Measurements from ENCODE around the gene GADD45GIP1. TPM values are rescaled to one million over a fixed set of nuclear protein-coding genes. Genes with fewer than 3 reads are reported as not detected.
"Not testable (repeated sequence)": the region's sequence is repeated elsewhere in the genome, so short reads cannot be mapped to it uniquely, and the experiment has no call there.

Gene GADD45GIP1
- total RNA-seq, 6 experiments from 2014 or later = 34.3 to 54.3 (median 46.9) TPM

GRCh38 chr19:12922959-12923358 is 34.1 kb downstream of the GADD45GIP1 start:
- no peaks in the 10 kb centered on the region for H3K9me3 Mint-ChIP-seq
- H3K27ac Mint-ChIP-seq = no peak overlapping the region
- H3K4me3 Mint-ChIP-seq = no peak overlapping the region
- H3K27me3 Mint-ChIP-seq (ENCODE audit: insufficient read depth) = peaks cover 7% of the 10 kb centered on the region
- no peaks in the 10 kb centered on the region for H3K4me1 Mint-ChIP-seq (ENCODE audit: low read depth)
- no peak for TF ChIP-seq CTCF (IDR thresholded peaks at IDR 0.05)
- no peak for DNase-seq
- H3K36me3 Mint-ChIP-seq (ENCODE audit: low read depth) = peaks cover 19% of the 10 kb centered on the region

- Mint-ChIP-seq H3K27me3 (ENCODE audit: insufficient read depth) (peaks cover 9% of the 10 kb centered on the region), H3K9me3 (no peaks in the 10 kb centered on the region), H3K36me3 (ENCODE audit: low read depth) (peaks cover 12% of the 10 kb centered on the region), H3K27ac (no peak overlapping the region), H3K4me1 (ENCODE audit: low read depth) (no peaks in the 10 kb centered on the region), H3K4me3 (no peak overlapping the region)
- TF ChIP-seq CTCF (IDR thresholded peaks at IDR 0.05) = no peak
- no peak for DNase-seq
Measured at GRCh38 chr19:12921047-12921446, 36.0 kb downstream of the GADD45GIP1 start.

- H3K4me3 Mint-ChIP-seq = no peak overlapping the region
- no peak overlapping the region for H3K27ac Mint-ChIP-seq
- H3K27me3 Mint-ChIP-seq (ENCODE audit: insufficient read depth) = peaks cover 13% of the 10 kb centered on the region
- DNase-seq = no peak
- peaks cover 10% of the 10 kb centered on the region; the same call in 1 of the 2 replicates for H3K4me1 Mint-ChIP-seq (ENCODE audit: low read depth)
- no peak for TF ChIP-seq CTCF (IDR thresholded peaks at IDR 0.05)
- peaks cover 7% of the 10 kb centered on the region for H3K36me3 Mint-ChIP-seq (ENCODE audit: low read depth)
- H3K9me3 Mint-ChIP-seq = no peaks in the 10 kb centered on the region
Measured at GRCh38 chr19:12918253-12918652, 38.8 kb downstream of the GADD45GIP1 start.

- H3K4me1 Mint-ChIP-seq (ENCODE audit: low read depth) = peaks cover 22% of the 10 kb centered on the region; the same call in 1 of the 2 replicates
- not testable (repeated sequence) for H3K4me3 Mint-ChIP-seq; H3K9me3 Mint-ChIP-seq; H3K36me3 Mint-ChIP-seq (ENCODE audit: low read depth); DNase-seq; H3K27ac Mint-ChIP-seq
- peaks cover 14% of the 10 kb centered on the region for H3K27me3 Mint-ChIP-seq (ENCODE audit: insufficient read depth)
Measured at GRCh38 chr19:12915860-12916259, 41.2 kb downstream of the GADD45GIP1 start.

GRCh38 chr19:12913851-12914690 is 43.0 kb downstream of the GADD45GIP1 start:
- Mint-ChIP-seq H3K36me3 (ENCODE audit: low read depth) (no peaks in the 10 kb centered on the region), H3K27me3 (ENCODE audit: insufficient read depth) (peaks cover 14% of the 10 kb centered on the region), H3K27ac (no peak overlapping the region), H3K9me3 (no peaks in the 10 kb centered on the region), H3K4me3 (no peak overlapping the region), H3K4me1 (ENCODE audit: low read depth) (peaks cover 22% of the 10 kb centered on the region; the same call in 1 of the 2 replicates)
- no peak for DNase-seq
- no peak for TF ChIP-seq CTCF (IDR thresholded peaks at IDR 0.05)

- no peak for TF ChIP-seq CTCF (IDR thresholded peaks at IDR 0.05)
- H3K9me3 Mint-ChIP-seq = no peaks in the 10 kb centered on the region
- H3K4me3 Mint-ChIP-seq = no peak overlapping the region
- H3K27ac Mint-ChIP-seq = no peak overlapping the region
- H3K36me3 Mint-ChIP-seq (ENCODE audit: low read depth) = no peaks in the 10 kb centered on the region
- H3K27me3 Mint-ChIP-seq (ENCODE audit: insufficient read depth) = peaks cover 9% of the 10 kb centered on the region
- DNase-seq = no peak
- peaks cover 22% of the 10 kb centered on the region; the same call in 1 of the 2 replicates for H3K4me1 Mint-ChIP-seq (ENCODE audit: low read depth)
Measured at GRCh38 chr19:12913011-12913561, 43.9 kb downstream of the GADD45GIP1 start.

All from HFFc6 (cell line).